Right lung (tissue), 5 donors: ENCODE data around the gene AKAP7. TPM values are rescaled to one million over a fixed set of nuclear protein-coding genes. Genes with fewer than 3 reads are reported as not detected.

Experiments used
- DNase-seq, 2 donors: peaks; one replicate each; pipeline ENCODE4 v3.0.0-alpha.2; 2013
- polyA plus RNA-seq, 5 donors: library from polyadenylated mRNA; unstranded; fragments of 120-200 nt; gene quantifications; one replicate each; pipeline versions ENCODE4 v1.2.1 to v1.2.3, GENCODE V29; 2013; ENCODE audit warnings: inconsistent platforms in 1 of 5, low replicate concordance in 1 of 5; ENCODE audit not compliant: insufficient read length in 5 of 5, insufficient read depth in 1 of 5

AKAP7 gene
- polyA plus RNA-seq, 5 donors: 17.1 to 27.6 (median 23.5) TPM

GRCh38 chr6:131197716-131198115 is 62.4 kb downstream of the AKAP7 start:
- DNase-seq: no peak

DNA sequence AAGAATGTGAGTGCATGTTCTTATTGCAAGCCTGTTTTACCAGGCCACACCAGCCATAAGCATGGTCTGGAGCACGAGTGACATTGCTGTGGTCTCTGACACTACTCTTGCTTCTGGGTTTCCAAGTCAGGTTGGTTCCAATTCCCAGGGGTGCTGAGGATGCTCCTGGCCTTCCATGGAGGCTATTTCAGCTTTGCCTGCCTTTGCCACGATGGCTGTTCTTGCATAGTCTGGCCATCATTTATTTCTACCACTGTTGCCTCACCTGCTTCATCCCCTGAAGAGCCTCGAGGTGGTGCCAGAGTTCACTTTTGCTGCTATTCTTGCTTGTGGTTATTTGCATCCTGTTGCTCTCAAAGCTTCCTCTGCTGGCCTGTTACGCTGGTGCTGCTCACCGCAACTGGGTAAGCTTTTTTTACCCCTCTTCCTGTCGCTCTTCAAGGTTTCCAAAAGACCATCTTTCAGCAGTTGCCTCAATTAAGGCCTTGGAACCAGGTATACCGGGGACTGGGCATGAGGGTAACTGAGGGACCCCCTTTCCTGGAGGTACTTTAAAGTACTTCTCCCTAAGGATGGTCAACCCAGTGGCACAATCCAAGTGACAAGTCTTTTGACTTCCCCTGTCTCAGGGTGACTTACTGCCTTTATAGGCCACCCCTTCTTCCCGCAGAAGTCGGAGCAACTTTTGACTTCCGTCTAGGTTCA is 64.5 kb downstream of the AKAP7 start:
- no peak for DNase-seq

GRCh38 chr6:131205481-131206244 is 70.4 kb downstream of the AKAP7 start:
- no peak for DNase-seq

- DNase-seq: no peak
These were observed 71.4 kb downstream of the AKAP7 start for GRCh38 chr6:131206463-131207251.

GRCh38 chr6:131208787-131209186 is 73.5 kb downstream of the AKAP7 start:
- DNase-seq: no peak

DNA sequence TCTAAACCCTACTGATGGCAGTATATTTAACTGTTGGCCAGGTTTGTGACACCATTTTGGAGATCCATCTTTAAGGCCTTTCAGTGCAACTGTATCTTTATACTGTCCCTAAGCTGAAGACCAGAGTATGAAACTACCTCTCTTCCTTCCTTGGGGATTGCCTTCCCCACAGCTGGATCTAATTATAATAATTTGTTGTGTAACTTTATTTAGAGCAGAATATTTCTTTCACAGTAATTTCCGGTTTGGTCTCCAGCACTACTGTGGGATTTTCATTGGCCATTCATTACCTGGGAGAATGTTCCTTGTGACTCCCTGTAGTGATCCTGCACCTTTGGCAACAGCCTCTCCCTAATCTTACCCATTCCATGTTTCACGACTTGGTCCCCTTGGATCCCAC is 75.2 kb downstream of the AKAP7 start:
- DNase-seq: no peak

GRCh38 chr6:131212024-131212423 is 76.8 kb downstream of the AKAP7 start:
- no peak for DNase-seq

DNA sequence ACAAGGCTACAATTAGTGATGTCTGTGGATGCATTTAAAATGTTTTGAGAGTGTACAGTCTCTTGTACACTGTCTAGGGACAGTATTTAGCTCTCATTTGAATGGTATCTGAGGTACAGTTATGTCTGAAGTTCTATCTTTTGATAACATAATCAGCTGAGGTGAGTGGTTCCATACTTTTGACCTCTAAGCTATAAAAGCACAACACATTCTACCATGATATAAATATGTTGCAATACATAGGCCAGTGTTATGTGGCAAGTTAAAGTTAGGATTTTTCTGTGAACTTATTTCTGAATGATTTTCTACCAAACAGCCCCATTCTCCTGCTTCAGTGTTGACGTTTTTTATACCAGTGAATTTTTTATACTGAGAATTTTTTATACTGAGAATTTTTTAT is 77.6 kb downstream of the AKAP7 start:
- no peak for DNase-seq

DNA sequence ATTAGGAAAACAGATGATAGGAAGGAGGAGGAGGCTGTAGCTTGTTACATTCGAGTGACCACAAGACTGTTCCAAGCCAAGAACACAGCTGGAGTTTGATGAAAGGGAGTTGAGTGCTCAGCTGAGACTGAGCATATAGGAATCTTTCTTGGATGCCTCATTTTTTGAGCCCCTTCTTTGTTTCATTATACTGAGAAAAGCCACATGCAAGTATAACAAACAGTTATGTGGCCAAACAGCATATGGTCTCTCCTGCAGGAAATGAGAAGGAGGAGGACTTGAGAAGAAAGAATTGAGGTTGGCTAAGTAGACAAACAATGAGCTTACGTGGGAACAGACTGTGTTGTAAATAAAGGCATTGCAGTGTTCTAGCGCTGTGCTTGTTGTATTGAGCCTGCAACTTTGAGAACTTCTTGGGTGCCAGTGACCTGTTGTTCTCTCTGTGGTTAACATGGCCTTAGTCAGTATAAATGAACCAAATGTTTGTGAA is 78.3 kb downstream of the AKAP7 start:
- DNase-seq: peak; percentile 52 to 59

DNA sequence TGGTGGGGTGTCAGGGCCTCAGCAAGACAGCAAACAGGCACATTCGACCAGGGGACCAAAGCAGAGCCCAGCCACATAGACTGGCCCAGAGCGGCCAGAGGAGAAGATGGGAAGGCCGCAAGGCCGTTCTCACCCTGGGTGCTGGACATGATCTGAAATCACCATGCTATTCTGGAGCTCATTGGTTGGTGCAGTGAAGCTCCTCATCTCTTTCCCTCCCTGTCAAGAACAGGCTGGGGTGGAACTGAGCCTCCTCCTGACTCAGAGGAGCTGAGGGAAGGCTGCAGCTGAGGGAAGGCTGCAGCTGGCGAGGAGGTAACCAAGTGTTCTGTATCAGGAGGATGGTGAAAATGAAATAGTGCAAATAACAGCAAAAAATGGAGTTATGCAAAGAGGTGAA is 80.0 kb downstream of the AKAP7 start:
- DNase-seq: no peak

- DNase-seq: no peak
These were observed 81.0 kb downstream of the AKAP7 start for GRCh38 chr6:131216246-131216645.

DNA sequence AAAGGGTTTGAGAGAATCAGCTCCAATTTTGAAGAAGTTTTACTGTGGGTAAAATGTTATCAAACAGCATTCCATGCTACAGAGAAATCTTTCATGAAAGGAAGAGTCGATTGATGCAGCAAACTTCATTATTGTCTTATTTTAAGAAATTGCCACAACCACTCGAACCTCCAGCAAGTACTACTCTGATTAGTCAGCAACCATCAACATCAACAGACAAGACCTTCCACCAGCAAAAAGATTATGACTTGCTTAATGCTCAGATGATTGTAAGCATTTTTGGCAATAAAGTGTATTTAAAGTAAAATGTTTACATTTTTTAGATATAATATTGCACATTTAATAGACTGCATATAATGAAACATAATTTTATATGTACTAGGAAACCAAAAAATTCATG is 87.5 kb downstream of the AKAP7 start:
- no peak for DNase-seq

- no peak for DNase-seq
These were observed 88.1 kb downstream of the AKAP7 start for GRCh38 chr6:131223416-131223815.

GRCh38 chr6:131225127-131225526 is 89.9 kb downstream of the AKAP7 start:
- DNase-seq: no peak

- DNase-seq: no peak
These were observed 90.7 kb downstream of the AKAP7 start for GRCh38 chr6:131225959-131226358.

DNA sequence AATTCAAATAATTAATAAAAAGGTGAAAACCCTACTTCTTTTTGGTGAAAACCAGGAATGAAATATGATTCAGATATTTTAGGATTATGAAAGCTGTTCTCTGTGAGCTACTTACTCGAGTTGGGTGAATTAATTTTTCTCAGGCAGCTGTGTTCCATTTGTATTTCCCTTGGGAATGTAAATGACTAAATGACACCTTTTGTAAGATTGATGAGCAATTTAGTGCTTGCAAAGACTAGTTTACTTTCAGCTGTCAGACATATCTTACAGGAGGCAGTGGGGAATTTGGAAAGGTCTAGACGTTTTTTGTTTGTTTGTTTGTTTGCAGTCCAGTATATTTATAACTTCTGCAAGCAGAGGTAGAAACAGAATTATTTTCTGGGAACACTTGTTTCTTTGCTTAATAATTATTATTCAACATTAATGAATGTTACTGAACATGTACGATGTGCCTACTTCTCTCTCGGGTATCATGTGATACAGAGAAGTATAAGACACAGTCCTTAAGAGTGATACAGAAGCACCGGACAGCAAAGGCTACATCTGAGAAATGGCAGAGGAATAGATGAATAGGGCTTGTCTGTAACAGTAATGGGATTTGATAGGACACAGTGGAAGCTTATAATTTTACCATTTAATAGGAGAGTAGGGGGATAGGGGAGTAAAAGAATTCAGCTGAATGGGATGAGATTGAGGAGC is 91.3 kb downstream of the AKAP7 start:
- no peak for DNase-seq

- DNase-seq: no peak
These were observed 91.9 kb downstream of the AKAP7 start for GRCh38 chr6:131227158-131227543.

- no peak for DNase-seq
These were observed 95.8 kb downstream of the AKAP7 start for GRCh38 chr6:131231103-131231502.

GRCh38 chr6:131231891-131232290 is 96.6 kb downstream of the AKAP7 start:
- DNase-seq: no peak

- DNase-seq: no peak
These were observed 109.7 kb downstream of the AKAP7 start for GRCh38 chr6:131244942-131245341.

- DNase-seq: peak; percentile 55 to 62
These were observed 114.9 kb downstream of the AKAP7 start for GRCh38 chr6:131250122-131250521.

GRCh38 chr6:131250936-131251335 is 115.7 kb downstream of the AKAP7 start:
- DNase-seq: no peak
